GM18508 (cell line): ENCODE data around the gene FHOD3.
"Not testable (repeated sequence)": the region's sequence is repeated elsewhere in the genome, so short reads cannot be mapped to it uniquely, and the experiment has no call there.

Experiments
- ATAC-seq: cut with Tn5 transposase; IDR thresholded peaks from one replicate; pipeline ENCODE4 v1.9.1; 2021; ENCODE audit warnings: moderate number of reproducible peaks; ENCODE audit not compliant: insufficient read depth, unreplicated experiment

The FHOD3 gene

DNA sequence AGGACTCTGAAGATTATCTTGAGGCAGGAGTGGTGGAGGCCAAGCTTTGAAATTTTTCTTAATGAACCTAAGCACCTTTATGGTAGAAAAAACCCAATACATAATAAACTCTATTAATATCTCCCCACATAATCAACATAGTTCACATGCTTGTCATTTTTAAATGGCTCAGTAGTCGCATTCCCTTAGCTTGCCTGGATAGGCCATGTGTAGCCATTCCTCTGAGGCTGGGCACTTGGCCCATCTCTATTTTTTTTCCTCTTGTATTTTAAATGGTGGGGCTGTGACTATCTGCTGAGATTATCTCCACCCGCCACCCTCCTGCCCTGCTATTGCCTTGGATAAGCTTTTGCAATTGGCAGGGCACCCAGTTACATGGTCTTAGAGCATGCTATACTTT, 143.1 kb downstream of the FHOD3 start:
- no peak for ATAC-seq

DNA sequence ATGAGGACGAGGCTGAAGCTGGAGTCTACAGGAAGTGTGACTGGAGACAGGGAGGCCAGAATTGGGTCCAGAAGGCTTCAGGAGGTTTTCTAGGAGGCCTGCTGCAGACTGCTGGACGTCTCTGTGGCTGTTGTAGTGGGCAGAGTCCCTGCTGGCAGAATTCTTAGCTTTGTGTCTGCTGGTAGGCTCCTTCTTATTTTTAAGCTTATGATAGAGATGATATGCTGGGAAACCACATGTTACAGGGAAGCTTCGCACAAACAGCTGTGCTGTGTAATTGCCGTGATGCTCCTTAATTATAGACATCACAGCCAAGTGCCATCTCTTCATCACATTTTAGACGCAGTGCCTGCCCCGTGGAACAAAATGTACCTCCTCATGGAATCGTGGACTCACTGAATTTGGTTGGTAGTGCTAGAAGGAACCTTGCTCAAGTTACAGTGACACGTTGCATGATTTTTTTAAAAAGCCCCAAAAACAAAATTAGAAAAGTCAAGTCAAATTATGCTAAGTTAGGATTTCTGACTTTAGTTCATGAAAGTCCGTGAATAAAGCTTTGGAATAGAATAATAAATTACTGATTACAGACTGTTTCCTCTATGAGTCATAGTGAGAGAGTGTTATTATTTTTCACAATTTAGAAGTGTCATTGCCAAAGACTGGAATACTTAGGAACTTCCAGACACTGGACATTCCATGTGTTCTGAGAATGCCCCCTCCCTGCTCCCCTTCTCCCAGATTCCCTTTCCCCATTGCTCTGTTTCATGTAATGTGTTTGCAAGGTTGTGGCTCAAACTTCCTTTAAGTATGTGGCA, 144.1 kb downstream of the FHOD3 start:
- ATAC-seq, result no peak

DNA sequence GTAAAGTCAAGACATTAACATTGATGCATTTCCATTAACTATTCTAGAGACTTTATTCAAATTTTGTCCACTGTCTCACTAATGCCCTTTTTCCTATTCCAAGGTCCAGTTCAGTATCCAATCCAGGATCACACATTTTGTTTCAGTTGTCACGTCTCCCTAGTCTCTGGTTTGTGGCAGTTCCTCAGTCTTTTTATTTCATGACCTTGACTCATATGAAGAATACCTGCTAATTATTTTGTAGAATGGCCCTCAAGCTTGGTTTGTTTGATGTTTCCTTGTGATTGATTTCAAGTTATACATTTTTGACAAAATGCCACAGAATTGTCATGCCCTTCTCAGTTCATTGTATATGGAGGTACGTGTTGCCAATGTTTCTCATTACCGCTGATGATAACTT, 145.2 kb downstream of the FHOD3 start:
- no peak for ATAC-seq

DNA sequence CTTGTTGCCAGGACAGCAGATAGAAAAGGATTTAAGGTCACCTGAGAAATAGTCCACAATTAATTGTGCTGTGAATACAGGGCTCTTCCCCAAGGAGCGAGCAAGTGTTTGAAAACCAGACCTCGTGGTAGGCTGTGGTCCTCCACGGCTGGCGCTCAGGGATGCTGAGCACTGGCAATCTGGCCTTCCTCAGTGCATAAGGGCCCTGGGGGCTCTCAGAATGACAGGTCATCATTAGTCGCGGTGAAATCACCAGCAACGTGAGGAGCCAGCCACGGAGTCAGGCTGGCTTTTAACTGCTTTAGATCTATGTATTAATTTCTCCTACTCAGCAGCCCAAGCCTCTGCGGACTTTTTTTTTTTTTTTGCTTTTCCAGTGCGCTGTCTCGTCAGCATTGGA, 148.5 kb downstream of the FHOD3 start:
- ATAC-seq, result no peak

DNA sequence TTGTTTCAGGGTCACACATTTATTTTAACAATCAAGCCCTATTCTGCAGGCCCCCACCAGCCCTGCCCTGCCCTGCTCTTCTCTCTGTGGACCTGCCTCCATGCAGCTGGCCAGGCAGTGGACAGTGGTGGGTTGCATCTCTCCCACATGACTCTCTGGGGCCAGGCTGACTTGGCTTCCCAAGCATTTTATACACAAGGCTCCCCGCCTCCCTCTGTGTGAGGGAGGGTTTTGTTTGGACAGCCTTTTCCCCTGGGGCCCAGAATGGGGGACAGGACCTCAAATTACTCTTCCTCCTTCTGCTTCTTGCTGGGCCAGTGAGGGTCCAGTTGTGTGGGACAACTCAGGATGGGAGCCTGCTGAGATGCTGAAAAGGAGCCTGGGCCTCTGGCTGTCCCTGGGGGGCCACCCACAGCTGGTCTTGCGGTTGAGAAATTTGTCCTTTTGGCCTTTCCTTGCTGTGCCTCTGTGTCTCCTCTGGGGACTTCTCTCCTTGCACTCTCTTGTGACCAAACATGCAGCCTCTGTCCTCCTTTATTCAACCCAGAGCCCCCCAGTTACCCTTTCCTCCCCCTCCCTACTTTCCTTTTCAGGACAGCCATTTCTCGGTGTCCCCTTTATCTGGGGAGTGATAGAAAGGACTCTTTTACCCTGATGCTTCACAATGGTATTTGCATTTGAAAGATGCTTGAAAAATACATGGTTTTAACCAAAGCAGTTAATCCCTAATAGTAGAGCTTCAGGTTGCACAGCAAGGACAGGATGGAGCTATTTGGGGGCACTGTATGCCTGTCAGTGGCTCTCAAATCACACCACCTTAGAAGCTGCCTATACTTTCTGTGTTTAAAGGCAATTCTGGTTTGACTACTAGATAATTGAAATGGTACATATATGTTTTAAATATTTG, 151.1 kb downstream of the FHOD3 start:
- no peak for ATAC-seq

DNA sequence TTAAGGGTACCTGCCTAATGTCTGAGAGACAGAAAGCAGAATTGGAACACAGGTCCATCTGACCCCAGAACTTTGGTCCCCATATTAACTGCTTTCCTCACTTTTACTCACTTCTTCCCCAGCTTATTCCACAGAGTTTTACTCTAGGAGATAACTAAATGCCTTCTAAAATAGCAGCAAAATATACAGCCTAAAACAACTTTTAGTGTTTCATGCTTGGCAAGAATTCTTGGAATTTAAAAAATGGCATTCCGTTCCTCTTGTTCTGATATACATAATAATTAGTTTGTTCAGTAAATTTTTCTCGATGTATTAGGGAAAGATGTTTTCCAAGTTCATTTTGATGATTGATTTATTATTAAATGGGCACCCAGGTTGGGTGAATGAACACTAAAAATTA, 151.9 kb downstream of the FHOD3 start:
- ATAC-seq, result no peak

DNA sequence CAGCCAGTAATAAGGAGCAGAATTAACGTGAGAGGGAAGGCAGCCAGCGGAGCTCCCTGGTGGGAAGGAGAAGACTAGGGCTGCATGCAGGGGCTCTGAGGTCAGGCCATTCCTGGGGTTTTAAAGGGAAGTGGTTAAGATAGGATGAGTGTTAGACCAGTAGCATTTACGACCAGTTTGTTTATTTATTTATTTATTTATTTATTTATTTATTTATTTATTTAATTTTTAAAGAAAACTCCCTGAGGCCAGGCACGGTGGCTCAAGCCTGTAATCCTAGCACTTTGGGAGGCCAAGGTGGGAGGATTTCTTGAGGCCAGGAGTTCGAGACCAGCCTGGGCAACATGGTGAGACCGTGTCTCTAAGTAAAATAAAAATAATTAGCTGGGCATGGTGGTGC, 152.8 kb downstream of the FHOD3 start:
- ATAC-seq, result no peak

DNA sequence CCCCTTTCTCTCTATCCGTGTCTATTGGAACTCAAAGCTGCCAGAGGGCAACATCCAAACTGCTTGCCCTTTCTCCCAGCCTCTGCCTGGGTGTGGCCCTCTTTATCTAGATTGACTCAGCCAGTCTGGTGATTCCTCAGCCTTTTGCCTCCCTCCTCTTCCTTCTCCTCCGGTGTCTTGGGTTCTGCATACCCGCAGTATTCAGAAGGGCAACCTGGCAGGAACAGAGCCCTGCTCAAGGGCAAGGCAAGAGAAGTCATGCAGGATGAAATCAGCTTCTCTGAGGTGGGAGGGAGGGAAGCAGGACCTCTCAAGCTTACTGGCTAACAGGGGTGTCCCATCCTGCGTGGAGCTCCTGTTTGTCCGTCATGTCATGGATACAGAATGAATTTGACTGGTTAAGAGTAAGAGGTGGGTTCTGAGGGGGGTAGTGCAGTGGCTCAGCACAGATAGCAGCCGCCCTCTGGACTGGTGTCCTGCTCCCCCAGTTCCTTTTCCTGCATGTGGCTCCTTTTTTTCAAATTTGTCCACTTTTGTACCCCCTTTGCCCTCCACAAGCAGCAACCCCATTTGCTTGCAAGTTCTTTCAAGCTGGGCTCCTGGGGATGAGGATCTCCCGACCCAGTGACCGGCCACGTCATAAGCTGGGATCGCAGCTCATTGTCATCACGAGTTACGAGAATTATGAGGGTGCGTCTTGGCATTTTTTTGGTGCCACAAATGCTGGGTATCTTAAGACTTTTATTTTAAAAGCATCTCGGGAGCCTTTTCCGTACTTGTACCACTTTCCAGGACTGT, 154.1 kb downstream of the FHOD3 start:
- no peak for ATAC-seq

DNA sequence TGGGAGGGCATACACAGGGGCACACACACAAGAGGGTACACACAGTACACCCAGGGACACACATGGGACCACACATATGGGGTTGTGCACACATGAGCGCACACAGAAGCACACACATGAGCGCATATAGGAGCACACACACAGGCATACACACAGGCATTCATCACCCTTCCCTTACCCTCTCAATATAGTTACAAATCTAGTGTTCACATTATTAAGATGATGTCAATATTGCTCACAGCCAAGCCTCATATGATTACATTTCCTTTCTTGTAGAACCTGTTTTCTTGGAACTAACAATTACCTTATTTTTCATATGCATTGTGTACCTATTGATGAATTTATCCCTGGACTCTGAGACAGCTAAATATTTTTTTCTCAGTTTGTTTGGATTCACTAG, 156.7 kb downstream of the FHOD3 start:
- no peak for ATAC-seq

DNA sequence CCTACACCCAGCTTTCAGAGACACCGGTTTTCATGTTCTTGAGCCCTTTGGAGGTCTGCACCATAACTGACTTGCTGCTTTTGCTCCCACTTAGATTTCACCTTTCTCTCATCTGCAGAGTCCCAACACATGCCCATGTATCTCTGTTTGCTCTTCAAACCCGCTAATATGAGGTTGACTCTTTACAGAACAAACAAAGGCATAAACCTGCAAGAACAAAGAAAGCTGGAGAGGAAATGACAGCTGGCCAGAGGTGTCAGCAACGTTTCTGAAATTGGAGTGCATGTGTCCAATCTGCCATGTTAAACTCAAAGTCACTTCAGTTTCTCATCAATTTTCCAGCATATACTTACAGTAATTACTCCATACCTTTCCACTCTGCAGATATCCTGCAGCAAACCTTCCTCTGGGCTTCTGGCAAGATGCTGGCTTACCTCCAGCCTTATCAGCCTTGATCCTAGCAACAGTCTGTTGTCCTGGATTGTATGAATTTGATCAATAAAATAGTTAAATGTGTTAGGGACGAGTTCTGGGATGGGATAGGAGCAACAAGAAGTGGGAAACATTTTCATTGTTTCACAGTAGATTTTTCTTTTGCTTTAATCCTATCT, 157.4 kb downstream of the FHOD3 start:
- ATAC-seq, result no peak

DNA sequence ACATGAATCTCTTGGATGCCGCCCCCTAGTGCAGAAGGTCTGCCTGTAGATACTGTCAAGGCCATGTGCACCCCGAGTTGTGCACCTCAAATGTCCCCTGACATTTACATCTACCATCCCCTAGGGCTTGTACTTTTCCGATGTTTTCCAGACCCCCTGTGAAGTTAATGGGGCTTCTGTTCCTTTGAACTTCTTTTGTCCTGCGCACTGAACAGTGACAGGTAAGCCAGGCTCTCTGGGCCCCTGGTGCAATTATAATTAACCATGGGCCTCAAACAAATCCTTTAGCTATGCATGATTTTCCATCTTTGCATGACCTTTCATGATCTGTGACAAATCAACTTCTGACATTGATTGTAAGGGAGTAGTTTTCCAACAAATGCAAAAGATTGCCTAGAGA, 158.4 kb downstream of the FHOD3 start:
- ATAC-seq, result no peak

DNA sequence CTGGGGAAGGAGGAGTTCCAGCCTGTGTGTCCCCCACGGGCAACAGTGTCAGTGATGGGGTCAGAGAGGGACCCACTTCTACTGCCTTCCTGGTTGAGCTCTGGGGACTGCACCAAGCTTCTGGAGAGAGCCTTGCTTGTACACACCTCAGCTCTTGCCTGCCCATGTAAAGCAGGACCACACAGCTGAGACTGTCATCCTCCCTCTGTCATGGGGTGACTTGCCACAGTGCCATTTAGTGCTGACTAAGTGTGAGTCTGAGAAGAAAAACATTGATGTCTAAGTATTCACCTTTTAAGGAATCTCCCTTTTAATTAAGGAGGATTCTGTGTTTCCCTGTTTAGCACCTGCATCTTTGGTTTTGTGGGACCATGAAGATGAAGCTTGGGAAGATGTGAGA, 159.1 kb downstream of the FHOD3 start:
- no peak for ATAC-seq

DNA sequence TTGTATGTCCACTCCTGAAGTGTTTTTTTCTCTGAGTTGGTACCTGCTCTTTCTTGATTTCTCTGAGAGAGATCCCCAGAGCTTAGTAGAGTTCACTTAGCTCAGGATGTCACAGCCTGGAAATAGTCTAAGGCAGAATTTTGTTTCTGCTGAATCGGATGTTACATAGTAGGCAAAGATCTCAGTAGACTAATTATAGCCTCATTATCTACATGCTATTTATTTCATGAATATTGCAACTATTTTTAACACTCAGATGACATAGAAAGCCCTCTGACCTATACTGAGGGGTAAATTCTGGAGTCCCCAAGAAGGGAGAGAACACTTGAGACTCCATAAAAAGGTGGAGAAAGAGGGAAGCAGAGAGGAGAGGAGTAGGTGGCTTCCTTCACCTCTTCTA, 160.2 kb downstream of the FHOD3 start:
- ATAC-seq, result no peak

DNA sequence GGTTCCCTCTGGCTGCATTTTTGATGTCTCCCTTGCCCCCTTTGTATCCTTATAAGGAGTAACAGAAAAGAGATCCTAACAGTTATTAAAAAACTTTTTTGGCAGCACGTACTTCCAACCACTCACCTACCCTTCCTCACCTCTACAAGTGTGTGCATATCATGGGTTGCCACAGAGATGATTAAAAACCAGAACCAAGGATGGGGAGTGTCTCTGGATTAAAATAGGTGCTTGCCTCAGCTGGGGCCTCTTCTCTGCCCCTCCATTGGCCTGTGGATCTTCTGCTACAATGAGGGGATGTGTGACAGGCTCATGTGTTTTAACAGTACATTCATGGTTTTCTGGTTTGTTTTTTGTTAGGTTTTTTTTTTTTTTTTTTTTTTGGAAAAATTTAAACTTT, 160.8 kb downstream of the FHOD3 start:
- no peak for ATAC-seq

DNA sequence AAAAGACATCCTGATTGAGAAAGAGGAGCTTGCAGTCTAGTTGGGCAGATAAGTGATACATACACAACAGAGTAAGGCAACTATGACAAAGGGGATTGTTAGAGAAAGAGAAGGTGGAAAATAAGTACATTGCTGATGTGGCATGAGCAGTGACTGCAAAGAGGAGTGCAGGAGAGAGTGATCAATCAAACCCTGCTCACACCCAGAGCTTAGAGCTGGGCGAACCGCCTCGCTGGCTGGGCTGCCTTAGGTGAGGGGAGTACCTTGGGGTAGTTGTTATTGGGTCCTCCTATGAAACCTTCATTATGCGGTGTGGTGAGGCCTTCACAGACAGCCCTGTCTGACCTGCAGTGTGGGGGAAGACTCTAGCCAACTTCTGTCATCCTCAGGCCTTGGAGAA, 161.7 kb downstream of the FHOD3 start:
- no peak for ATAC-seq

DNA sequence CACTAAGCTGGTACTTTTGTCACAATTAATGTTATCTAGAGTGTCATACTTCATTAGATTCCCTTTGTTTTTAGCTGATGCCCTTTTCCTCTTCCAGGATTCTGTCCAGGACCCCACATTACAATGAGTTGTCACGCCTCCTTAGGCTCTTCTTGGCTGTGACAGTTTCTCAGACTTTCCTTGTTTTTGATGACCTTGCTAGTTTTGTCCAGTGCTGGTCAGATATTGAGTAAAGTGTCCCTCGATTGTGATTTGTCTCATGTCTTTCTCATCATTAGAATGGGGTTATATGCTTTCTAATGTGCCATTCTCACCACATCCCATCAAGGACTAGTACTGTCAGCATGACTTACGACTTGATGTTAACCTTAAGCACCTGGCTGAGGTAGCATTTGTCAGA, 162.3 kb downstream of the FHOD3 start:
- no peak for ATAC-seq

DNA sequence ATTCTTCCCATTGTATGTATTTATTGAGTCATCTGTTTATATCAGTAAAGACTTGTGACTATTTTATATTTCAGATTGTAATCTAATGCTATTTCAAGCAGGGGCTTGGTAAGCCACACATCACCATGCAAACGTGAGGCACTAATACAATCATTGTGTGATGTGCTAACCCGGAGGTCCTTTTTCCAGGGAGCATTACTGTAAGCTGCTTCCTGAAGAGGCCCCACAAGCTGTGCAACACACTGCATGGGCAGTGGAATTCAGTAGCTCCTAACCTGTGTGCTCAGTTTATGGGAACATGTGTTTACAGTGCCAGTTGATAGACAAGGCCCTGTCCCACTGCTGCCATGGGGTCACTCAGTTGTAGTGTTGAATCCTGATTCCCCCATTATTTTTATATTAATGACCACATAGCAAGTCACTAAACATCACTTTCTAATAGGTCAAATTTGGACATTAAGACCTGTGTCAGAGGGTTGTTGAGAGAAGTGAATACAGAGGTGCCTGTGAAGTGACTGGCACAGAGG, 162.9 kb downstream of the FHOD3 start:
- ATAC-seq, result no peak

DNA sequence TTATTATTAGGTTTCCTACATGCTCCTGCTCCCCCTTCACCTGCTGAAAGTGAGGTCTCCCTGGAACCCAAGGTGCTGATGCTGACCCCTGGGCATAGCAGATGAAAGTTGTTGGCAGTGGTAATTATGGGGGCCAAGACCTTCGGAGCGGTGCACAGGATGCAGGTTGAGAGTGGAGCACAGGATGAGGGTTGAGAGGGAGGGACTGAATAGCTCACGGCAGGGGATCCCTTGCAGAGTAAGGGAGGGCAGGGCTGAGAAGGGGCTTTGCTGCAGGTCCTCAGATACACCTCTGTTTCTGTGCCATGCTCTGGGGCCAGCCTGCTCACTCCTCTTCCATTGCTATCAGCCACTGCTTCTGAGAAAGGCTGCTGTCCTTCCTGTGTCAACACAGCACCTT, 163.3 kb downstream of the FHOD3 start:
- ATAC-seq, result no peak

DNA sequence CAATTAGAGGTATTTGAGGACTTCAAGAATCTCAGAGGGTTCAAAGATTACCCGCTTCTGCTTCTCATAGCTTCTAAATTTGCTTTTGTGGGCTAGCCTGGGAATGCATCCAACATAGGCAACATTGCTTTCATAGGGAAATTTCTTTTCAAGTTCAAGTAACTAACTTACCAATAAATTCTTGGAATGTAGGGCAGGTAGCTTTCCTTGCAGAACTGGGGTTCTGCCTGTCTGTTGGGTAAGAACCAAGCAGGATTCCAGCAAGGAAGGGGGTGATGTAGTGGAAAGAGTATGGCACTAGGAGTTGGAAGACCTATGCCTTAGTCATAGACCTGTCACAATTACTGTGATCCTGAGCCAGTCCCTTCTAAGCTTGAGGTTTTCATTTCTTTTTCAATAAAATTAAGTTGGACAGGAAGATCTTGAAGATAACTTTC, 164.1 kb downstream of the FHOD3 start:
- no peak for ATAC-seq

DNA sequence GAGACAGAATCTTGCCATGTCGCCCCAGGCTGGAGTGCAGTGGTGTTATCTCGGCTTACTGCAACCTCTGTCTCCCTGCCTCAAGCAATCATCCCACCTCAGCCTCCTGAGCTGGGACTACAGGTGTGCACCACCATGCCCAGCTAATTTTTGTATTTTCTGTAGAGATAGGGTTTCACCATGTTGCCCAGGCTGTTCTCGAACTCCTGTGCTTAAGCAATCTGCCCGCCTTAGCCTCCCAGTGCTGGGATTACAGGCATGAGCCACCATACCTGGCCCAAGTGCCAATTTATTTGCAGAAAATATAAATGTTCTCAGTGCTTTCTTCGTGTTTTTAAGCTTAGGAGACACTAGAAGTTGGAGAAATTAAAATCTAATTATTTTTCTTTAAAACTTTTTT, 166.0 kb downstream of the FHOD3 start:
- not testable (repeated sequence) for ATAC-seq
